ENCODE data around the gene CSMD2. TPM values are rescaled to one million over a fixed set of nuclear protein-coding genes. Genes with fewer than 3 reads are reported as not detected.

CSMD2 gene
- total RNA-seq, 1 experiment from 2014 or later = 0.22 TPM

GRCh38 chr1:33684396-33685179, 480.4 kb downstream of the CSMD2 start:
- no peak overlapping the region for H3K4me2 ChIP-seq (ENCODE audit: low read length)
- no TSS peak for BruUV-seq (replicated peaks)
- ATAC-seq (no peak), DNase-seq (ENCODE audit: low read depth, low spot score) (no peak)
- H3K4me3 ChIP-seq (replicated peaks in 1 of 2; ENCODE audit: low read depth in 1 of 2, low read length in 2 of 2) = no peak overlapping the region
- H3K27ac ChIP-seq (ENCODE audit: low read depth, low read length) = no peak overlapping the region
- ChIA-PET CTCF (no interaction called here), POLR2A (no interaction called here), RAD21 (ENCODE audit: low non-redundant PET in 1 of 2, low total read pairs in 2 of 2, uncharacterized antibody in 2 of 2, unreplicated experiment in 2 of 2) (no interaction called here)
- H3K79me2 ChIP-seq (ENCODE audit: insufficient read depth, low read length) = no peaks in the 10 kb centered on the region
- no peak overlapping the region for H2AFZ ChIP-seq (ENCODE audit: low read depth, low read length, poor library complexity, severe bottlenecking)
- H3K9me3 ChIP-seq (ENCODE audit: control insufficient read depth in 1 of 2, insufficient read depth in 1 of 2, low read depth in 1 of 2, low read length in 2 of 2) = no peaks in the 10 kb centered on the region
- H4K20me1 ChIP-seq (ENCODE audit: insufficient read depth) = no peaks in the 10 kb centered on the region
- intact Hi-C loops (cut with micrococcal nuclease) = no loop called here
- H3K9ac ChIP-seq (ENCODE audit: low read length) = no peak overlapping the region
- H3K27me3 ChIP-seq (ENCODE audit: insufficient read depth, low read length) = peaks cover 72% of the 10 kb centered on the region
- TF ChIP-seq ATF3 (IDR thresholded peaks at IDR 0.05) (no peak), SIN3A (IDR thresholded peaks at IDR 0.05; ENCODE audit: low read depth) (no peak), TCF7L2 (IDR thresholded peaks at IDR 0.05; ENCODE audit: borderline replicate concordance, extremely low read depth, insufficient read depth, insufficient read length) (no peak), SRF (IDR thresholded peaks at IDR 0.05; ENCODE audit: low read depth) (no peak), YY1 (IDR thresholded peaks at IDR 0.05; ENCODE audit: extremely low read depth, insufficient replicate concordance, low read depth, low read length) (no peak), MAX (IDR thresholded peaks at IDR 0.05) (no peak), RAD21 (IDR thresholded peaks at IDR 0.05; ENCODE audit: low read depth) (no peak), EGR1 (IDR thresholded peaks at IDR 0.05; ENCODE audit: low read depth) (no peak), ELF1 (IDR thresholded peaks at IDR 0.05; ENCODE audit: borderline replicate concordance, low read depth) (no peak), EZH2 (IDR thresholded peaks at IDR 0.05) (no peak), ZFX (IDR thresholded peaks at IDR 0.05) (no peak), ZNF274 (IDR thresholded peaks at IDR 0.05; ENCODE audit: low read depth, low read length) (no peak), JUND (IDR thresholded peaks at IDR 0.05) (no peak), SP1 (IDR thresholded peaks at IDR 0.05; ENCODE audit: low read depth) (no peak), POLR2A (IDR thresholded peaks at IDR 0.05; ENCODE audit: borderline replicate concordance, extremely low read depth, insufficient read depth, insufficient read length) (no peak), REST (IDR thresholded peaks at IDR 0.05; ENCODE audit: low read depth) (no peak), FOSL1 (IDR thresholded peaks at IDR 0.05; ENCODE audit: low read depth) (no peak), CBX3 (IDR thresholded peaks at IDR 0.05; ENCODE audit: low read depth) (no peak), CEBPB (IDR thresholded peaks at IDR 0.05; ENCODE audit: low read depth) (no peak), CTCF (IDR thresholded peaks at IDR 0.05 in 2 of 3, conservative IDR thresholded peaks at IDR 0.05 in 1 of 3; ENCODE audit: borderline replicate concordance in 1 of 3, insufficient read depth in 1 of 3, low read depth in 2 of 3, low read length in 2 of 3) (no peak)
- no peaks in the 10 kb centered on the region for H3K36me3 ChIP-seq (ENCODE audit: control insufficient read depth in 1 of 2, insufficient read depth in 2 of 2, low read length in 2 of 2)
- H3K9me2 ChIP-seq (ENCODE audit: insufficient read depth) = no peaks in the 10 kb centered on the region
- no peaks in the 10 kb centered on the region for H3K4me1 ChIP-seq (ENCODE audit: control insufficient read depth in 1 of 2, insufficient read depth in 2 of 2, low read length in 2 of 2)
